Measurements from ENCODE around the gene DR1.
"Not testable (repeated sequence)": the region's sequence is repeated elsewhere in the genome, so short reads cannot be mapped to it uniquely, and the experiment has no call there.

- not testable (repeated sequence) for TF ChIP-seq CTCF, EP300, POLR2A (IDR thresholded peaks at IDR 0.05)
These were observed 40.6 kb downstream of the DR1 start for GRCh38 chr1:93386268-93386667.

All from ovary (tissue), 3 donors.